NT2/D1 (cell line): ENCODE measurements around the gene FGFR3.

Experiments
- SUZ12 ChIP-seq: IDR thresholded peaks from 2 replicates; pipeline ENCODE4 v1.6.1; 2011; ENCODE audit not compliant: insufficient read length, insufficient read depth; ENCODE audit errors: extremely low read depth
- YY1 ChIP-seq: IDR thresholded peaks from 2 replicates; pipeline ENCODE4 v1.6.1; 2011; ENCODE audit not compliant: insufficient read length, insufficient read depth
- ZNF274 ChIP-seq: IDR thresholded peaks from 2 replicates; pipeline ENCODE4 v1.6.1; 2011; ENCODE audit warnings: mild to moderate bottlenecking, low read depth, low read length

DNA sequence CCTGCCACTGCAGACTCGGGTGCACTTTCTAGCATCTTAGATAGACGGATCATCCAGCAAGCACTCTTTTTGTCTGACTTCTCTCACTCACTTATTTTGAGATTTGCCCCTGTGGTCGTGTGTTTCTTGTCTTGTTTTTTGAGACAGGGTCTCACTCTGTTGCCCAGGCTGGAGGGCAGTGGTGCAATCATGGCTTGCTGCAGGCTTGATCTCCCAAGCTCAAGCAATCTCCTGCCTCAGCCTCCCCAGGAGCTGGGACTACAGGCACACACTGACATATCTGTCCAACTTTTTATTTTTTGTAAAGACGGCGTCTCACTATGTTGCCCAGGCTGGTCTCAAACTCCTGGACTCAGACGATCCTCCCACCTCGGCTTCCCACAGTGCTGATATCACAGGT, 26.7 kb downstream of the FGFR3 start:
- TF ChIP-seq ZNF274 (no peak), YY1 (no peak), SUZ12 (no peak)
